Measurements from ENCODE around the gene AQP2. TPM values are rescaled to one million over a fixed set of nuclear protein-coding genes. Genes with fewer than 3 reads are reported as not detected.

Gene AQP2
- total and polyA plus RNA-seq, 2 of the 4 experiments (the other 2 are of a cell fraction): not detected

DNA sequence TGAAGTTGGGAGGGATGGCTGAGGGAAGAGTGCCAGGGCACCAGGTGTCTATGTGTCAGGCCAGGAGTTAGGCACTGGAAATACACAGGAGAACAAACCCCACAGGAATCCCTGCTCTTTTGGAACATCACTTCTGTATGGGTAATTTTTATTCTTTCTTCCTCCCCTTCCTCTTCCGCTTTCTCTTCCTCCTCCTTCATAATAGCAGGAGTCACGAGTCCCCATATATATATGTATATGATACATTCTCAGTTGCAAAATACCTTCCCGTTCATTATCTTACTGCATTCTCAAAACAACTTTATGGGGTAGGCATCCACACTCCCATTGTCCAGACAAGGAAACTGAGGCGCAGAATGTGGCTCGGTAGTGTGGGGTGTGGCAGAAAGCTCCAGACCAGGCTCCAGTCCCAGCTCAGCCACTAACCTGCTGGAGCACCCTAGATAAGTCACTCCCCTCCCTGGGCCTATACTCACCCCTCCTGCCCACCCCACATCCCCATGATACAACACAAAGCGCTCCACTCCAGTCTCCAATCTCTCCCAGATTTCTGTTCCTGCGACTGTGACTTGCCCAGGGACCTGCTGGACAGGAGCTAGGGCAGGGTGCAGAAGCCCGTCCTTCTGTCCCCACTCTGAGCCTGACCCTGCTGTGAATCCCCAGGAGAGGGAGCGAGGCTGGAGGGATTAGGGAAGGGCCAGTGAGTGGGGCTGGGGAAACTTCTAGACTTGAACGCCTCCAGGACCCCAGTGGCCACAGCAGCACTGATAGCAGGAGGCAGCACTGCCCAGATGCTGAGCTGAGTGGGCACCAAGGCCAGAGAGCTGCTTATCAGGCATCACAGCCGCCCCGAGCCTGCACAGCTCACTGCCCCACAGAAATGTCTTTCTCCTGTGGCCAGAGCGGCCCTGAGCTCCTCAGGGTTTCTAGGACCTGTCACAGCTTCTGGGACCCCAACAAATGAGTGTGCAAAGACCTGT is 1.4 kb upstream of the AQP2 start (continued):
- no peak for TF ChIP-seq MAZ (IDR thresholded peaks at IDR 0.05; ENCODE audit: borderline replicate concordance, low read depth, low read length)
- no peak for TF ChIP-seq RAD21 (IDR thresholded peaks at IDR 0.05; ENCODE audit: low read length)

DNA sequence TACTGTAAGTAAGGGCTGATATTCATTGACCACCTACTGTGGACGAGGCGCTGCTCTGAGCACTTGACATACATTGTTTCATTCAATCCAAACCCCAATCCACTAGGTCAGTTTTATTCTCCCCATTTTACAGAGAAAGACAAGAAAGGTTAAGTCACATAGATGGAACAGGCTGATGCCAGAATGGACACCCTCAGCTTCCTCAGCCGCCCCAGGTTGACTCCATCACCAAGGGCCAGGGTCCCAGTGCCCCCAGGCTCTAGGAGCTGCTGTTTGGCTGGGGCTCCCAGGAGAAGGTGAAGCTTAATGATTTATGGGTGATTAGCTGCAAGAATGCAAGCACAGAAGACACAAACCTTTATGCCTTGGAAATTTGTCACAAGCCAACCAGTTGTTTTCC is 671 bp upstream of the AQP2 start:
- no peak overlapping the region for H2AFZ ChIP-seq (replicated peaks; ENCODE audit: low read length, poor library complexity)
- no peak overlapping the region for H4K5ac ChIP-seq (ENCODE audit: low read depth, low read length)
- no peak overlapping the region for H2BK20ac ChIP-seq (ENCODE audit: low read depth, low read length)
- 0 out of 2 replicates have a peak, but pooled peaks cover under 1% of the 10 kb centered on the region for H3K9me1 ChIP-seq (ENCODE audit: insufficient read depth, low read length)
- no peak overlapping the region for H2BK120ac ChIP-seq (ENCODE audit: low read depth, low read length)
- H3K4me1 ChIP-seq (ENCODE audit: control insufficient read depth, insufficient read depth, low read length): no peaks in the 10 kb centered on the region; the same call in 1 of the 2 replicates
- H4K8ac ChIP-seq (ENCODE audit: low read depth in 2 of 2, low read length in 2 of 2): no peak overlapping the region
- no peak overlapping the region for H3K56ac ChIP-seq (ENCODE audit: extremely low read depth, insufficient read depth, low read length)
- ChIA-PET POLR2A (ENCODE audit: unreplicated experiment) (no interaction called here), CTCF (no interaction called here)
- ATAC-seq (ENCODE audit: low read depth): no peak
- in situ Hi-C loops (cut with MboI; ENCODE audit: low sequenced_read_pairs) (loop anchor here (5.0 kb wide), 1 partner anchor 83 kb away; no protein-coding TSS in a partner anchor), intact Hi-C loops (cut with micrococcal nuclease) (no loop called here), dilution Hi-C loops (cut with HindIII; ENCODE audit: low sequenced_read_pairs, unreplicated experiment) (no loop called here)
- no peak overlapping the region for H3K9ac ChIP-seq (ENCODE audit: low read depth, low read length)
- H2BK15ac ChIP-seq (ENCODE audit: low read depth, low read length): no peak overlapping the region
- DNase-seq: no peak
- BruUV-seq (replicated peaks): no TSS peak
- H3K14ac ChIP-seq (replicated peaks; ENCODE audit: low read depth, low read length): no peak overlapping the region
- no peak for TF ChIP-seq FOS (IDR thresholded peaks at IDR 0.05; ENCODE audit: low read depth, low read length)
- TF ChIP-seq MAZ (IDR thresholded peaks at IDR 0.05; ENCODE audit: borderline replicate concordance, low read depth, low read length): no peak
- TF ChIP-seq RCOR1 (IDR thresholded peaks at IDR 0.05; ENCODE audit: insufficient replicate concordance, low read length): no peak
- TF ChIP-seq SMC3 (IDR thresholded peaks at IDR 0.05; ENCODE audit: low read depth, low read length): no peak
- TF ChIP-seq BHLHE40 (IDR thresholded peaks at IDR 0.05; ENCODE audit: low read depth, low read length): no peak
- no peak for TF ChIP-seq POLR2A (IDR thresholded peaks at IDR 0.05; ENCODE audit: low read depth, low read length)
- no peak overlapping the region for H2BK5ac ChIP-seq (ENCODE audit: low read depth, low read length, poor library complexity, severe bottlenecking)
- H3K18ac ChIP-seq (ENCODE audit: low read depth, low read length): no peak overlapping the region
- H3K4me3 ChIP-seq (ENCODE audit: insufficient read depth, low read depth, low read length): no peak overlapping the region
- H4K20me1 ChIP-seq (ENCODE audit: insufficient read depth, low read length): no peaks in the 10 kb centered on the region
- no peak overlapping the region for H4K91ac ChIP-seq (ENCODE audit: insufficient read depth, low read depth, low read length)
- peaks cover 47% of the 10 kb centered on the region for H3K27me3 ChIP-seq (ENCODE audit: control insufficient read depth, insufficient read depth, low read length)
- no peaks in the 10 kb centered on the region for H3K79me1 ChIP-seq (ENCODE audit: low read depth in 1 of 2, low read length in 2 of 2)
- no peak overlapping the region for H3K27ac ChIP-seq (ENCODE audit: insufficient read depth, low read length)
- H3K4me2 ChIP-seq (ENCODE audit: low read depth, low read length): no peak overlapping the region
- H3K36me3 ChIP-seq (ENCODE audit: control insufficient read depth, insufficient read depth, low read length): no peaks in the 10 kb centered on the region
- WGBS, 2 experiments (ENCODE audit: extremely low coverage in 2 of 2, insufficient read length in 1 of 2): no CpG with 5 or more reads among the region's 3 CpGs
- no peak overlapping the region for H3K4ac ChIP-seq (ENCODE audit: low read depth, low read length)
- H2AK9ac ChIP-seq (replicated peaks; ENCODE audit: low read depth, low read length, poor library complexity): no peak overlapping the region
- H3K9me3 ChIP-seq (ENCODE audit: control insufficient read depth, insufficient read depth, low read length): no peaks in the 10 kb centered on the region
- no peak overlapping the region for H2AK5ac ChIP-seq (ENCODE audit: low read depth, low read length)
- no peak overlapping the region for H3K23ac ChIP-seq (ENCODE audit: low read depth, low read length)

All from IMR-90 (cell line).